Measurements from ENCODE around the gene UQCR10.

DNA sequence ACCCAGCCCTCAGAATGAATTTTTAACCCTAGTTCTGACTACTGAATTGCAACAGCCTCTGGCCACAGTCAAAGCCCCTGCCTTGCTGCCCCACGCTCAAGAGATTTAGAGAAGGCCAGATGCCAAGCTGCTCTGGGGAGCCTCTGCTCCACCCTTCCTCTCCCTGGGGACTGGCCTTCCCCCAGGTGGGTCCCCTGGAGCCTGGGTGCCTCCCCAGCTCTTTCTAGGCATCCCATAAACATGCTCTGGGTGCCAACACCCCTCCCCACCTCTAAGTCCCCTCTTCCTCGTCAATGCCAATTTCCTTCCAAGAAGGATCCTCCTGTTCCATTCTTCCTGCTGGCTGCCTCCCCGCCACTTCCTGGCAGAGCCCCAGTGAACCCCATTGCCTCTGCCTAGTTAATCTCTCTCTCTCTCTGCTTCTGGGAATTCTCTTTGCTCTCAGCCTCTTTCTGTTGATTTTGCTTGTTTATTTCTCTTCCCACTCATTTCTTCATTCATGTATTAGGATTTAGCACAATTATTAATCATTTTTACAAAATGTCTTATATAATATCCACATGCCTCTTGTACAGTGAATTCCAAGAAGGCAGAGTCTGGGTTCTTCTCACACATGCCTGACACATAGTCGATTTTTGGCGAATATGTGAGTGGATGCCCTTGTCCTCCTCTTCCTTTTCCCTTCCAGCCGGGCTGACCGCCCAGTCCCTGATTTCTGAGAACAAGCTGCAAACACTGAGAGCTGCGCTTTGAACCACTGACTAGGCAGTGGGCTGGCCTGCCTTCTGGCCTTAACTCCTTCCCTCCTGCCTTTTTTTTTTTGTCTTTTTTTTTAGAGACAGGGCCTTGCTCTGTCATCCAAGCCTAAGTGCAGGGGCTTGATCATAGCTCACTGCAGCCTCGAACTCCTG lies 17.5 kb downstream of the UQCR10 start:
- TF ChIP-seq CTCF (IDR thresholded peaks at IDR 0.05) (no peak), POLR2AphosphoS5 (IDR thresholded peaks at IDR 0.05) (no peak), EP300 (IDR thresholded peaks at IDR 0.05) (no peak)

Data from suprapubic skin (tissue), 4 donors.